ENCODE measurements around the gene CDC27.

CDC27 gene

DNA sequence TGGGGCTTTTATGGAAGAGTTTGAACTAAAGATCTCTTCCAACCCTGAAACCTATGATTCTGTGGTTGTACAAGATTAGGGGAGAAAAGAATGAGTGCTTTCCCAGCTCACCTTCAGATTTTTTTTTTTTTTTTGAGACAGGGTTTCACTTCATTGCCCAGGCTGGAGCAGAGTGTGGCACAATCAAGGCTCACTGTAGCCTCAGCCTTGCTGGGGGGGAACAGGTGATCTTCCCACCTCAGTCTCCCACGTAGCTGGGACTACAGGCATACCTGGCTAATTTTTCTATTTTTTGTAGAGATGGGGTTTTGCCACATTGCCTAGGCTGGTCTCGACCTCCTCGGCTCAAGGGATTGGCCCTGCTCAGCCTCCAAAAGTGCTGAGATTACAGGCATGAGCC lies 42.8 kb upstream of the CDC27 start:
- no peak overlapping the region for H3K4me3 ChIP-seq (ENCODE audit: control insufficient read depth, low read depth, low read length)
- no peak for DNase-seq (ENCODE audit: low read depth)
- TF ChIP-seq, protein P1, sequence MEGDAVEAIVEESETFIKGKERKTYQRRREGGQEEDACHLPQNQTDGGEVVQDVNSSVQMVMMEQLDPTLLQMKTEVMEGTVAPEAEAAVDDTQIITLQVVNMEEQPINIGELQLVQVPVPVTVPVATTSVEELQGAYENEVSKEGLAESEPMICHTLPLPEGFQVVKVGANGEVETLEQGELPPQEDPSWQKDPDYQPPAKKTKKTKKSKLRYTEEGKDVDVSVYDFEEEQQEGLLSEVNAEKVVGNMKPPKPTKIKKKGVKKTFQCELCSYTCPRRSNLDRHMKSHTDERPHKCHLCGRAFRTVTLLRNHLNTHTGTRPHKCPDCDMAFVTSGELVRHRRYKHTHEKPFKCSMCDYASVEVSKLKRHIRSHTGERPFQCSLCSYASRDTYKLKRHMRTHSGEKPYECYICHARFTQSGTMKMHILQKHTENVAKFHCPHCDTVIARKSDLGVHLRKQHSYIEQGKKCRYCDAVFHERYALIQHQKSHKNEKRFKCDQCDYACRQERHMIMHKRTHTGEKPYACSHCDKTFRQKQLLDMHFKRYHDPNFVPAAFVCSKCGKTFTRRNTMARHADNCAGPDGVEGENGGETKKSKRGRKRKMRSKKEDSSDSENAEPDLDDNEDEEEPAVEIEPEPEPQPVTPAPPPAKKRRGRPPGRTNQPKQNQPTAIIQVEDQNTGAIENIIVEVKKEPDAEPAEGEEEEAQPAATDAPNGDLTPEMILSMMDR (conservative IDR thresholded peaks at IDR 0.05; ENCODE audit: control insufficient read depth, insufficient read depth, low read depth, low read length), result no peak

DNA sequence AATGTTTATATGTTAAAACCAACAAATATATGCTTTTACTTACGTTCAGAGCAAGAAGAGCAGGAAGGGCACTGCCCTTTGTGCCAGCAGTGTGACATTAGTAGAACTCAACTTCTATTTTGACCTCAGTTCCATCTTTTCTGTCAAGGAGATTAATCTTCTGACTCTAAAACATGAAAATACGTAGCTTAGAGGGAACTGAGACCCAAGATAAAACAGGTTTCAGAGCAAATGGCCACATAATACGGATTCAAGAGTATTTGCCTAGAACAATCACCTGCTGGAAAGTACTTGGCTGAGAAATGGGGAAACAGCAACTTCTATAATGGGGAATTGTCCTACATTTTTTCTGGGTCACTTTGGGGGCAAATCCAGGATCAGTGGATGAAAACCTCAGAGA lies 42.2 kb upstream of the CDC27 start:
- TF ChIP-seq, protein P1 (conservative IDR thresholded peaks at IDR 0.05; ENCODE audit: control insufficient read depth, insufficient read depth, low read depth, low read length), result no peak
- no peak overlapping the region for H3K4me3 ChIP-seq (ENCODE audit: control insufficient read depth, low read depth, low read length)
- no peak for DNase-seq (ENCODE audit: low read depth)

DNA sequence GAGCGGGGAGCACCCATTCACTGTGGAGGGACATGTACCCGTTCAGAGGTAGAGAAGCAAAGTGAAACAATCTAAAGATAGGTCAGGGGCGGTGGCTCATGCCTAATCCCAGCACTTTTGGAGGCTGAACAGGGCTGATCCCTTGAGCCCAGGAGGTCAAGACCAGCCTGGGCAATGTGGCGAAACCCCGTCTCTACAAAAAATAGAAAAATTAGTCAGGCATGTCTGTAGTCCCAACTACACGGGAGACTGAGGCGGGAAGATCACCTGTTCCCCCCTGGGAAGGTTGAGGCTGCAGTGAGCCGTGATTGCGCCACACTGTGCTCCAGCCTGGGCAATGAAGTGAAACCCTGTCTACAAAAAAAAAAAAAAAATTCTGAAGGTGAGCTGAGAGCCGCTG lies 41.8 kb upstream of the CDC27 start:
- no peak overlapping the region for H3K4me3 ChIP-seq (ENCODE audit: control insufficient read depth, low read depth, low read length)
- TF ChIP-seq, protein P1 (conservative IDR thresholded peaks at IDR 0.05; ENCODE audit: control insufficient read depth, insufficient read depth, low read depth, low read length), result no peak
- DNase-seq (ENCODE audit: low read depth), result no peak

DNA sequence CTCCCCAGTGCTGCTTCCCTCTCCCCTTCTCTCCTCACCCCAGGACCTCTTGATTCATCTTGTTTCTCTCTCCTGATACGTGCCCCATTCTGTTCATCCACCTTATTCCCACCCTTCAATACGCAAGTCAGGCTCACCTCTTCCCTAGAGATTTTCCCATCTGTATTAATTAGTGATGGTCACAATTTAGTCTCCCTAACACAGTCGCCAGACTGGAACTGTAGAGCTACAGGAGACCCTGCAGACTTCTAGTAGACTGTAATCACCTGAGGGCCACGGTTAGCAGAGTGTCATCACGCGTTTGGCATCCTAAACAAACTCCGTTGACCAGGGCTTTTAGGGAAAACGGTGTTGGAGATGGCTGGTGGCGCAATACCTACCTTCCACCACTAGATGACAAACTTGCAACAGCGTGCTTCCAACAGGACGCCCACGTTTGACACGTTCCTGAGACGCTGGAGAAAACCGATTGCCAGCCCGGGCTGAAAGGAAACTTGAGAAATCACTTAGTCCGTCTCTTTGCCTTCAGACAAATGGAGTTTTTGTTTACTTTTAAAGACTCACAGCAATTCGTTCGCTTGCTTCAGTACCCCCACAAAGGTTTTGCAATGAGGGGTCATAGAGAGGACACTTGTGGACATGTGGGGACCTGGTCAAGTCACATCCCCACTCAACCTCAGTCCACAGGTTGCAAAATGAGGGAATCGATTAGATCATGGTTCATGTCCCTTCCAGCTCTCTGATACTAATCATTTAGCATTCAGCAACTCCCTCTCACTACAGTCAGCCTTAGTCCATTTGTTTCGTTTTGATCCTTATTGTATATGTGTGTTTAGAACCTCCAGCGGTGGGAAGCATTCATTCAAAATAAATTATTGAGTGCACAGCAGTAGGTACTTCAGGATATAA lies 40.7 kb upstream of the CDC27 start:
- H3K4me3 ChIP-seq (ENCODE audit: control insufficient read depth, low read depth, low read length), result peak overlapping the region; percentile 28
- peak; percentile 96 for DNase-seq (ENCODE audit: low read depth)
- TF ChIP-seq, protein P1 (conservative IDR thresholded peaks at IDR 0.05; ENCODE audit: control insufficient read depth, insufficient read depth, low read depth, low read length), result peak; percentile 100

DNA sequence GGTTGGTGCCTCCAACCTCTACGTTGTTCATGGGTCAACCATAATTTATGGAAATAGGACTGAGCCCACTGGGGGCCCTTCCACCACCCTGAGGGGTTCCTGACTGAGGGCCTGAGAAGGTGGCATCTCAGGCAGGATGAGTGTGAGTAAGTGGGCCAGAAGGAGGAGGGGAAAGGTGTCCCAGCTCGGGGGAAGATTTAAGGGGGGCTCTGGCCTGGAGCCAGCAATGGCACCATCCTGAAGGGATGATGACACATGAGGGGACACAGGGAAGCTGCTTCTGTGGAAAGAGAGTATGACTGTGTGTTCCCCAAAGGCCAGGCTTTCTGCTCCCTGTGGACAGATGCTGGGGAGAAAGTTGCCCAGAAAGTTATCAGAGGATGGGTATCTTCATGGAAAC lies 38.8 kb upstream of the CDC27 start:
- TF ChIP-seq, protein P1 (conservative IDR thresholded peaks at IDR 0.05; ENCODE audit: control insufficient read depth, insufficient read depth, low read depth, low read length), result no peak
- DNase-seq (ENCODE audit: low read depth), result no peak
- no peak overlapping the region for H3K4me3 ChIP-seq (ENCODE audit: control insufficient read depth, low read depth, low read length)

DNA sequence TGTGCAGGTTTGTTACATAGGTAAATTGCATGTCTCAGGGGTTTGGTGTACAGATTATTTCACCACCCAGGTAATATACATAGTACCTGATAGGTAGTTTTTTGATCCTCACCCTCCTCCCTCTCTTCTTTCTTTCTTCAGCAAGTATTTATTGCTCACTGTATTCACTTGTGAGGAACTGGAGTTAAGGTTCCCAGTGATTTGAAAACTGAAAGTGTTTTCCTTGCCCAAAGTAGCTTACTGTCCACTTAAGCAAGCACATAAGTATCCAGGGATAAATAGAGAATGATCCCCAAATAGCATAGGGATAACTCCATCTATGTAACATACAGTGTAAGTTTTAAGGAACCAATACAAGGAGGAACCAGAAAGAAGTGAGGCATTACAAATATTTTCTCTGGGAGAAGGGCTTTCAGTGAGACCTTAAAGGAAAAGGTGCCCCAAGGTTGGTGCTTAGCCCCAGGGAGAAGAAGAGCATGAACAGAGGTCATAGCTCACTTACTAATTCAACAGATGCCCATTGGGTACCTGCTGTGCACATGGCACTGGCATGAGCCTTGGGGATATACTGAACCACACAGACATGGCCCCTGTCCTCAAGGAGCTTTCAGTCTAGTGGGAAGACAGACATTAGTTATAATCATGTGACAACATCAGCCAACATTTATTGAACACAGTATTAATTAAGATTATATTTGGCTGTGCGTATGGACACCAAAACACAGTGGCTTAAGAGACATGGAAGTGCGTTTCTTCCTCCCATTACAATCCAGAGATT lies 37.0 kb upstream of the CDC27 start:
- peak; percentile 20 for DNase-seq (ENCODE audit: low read depth)
- TF ChIP-seq, protein P1 (conservative IDR thresholded peaks at IDR 0.05; ENCODE audit: control insufficient read depth, insufficient read depth, low read depth, low read length), result no peak
- no peak overlapping the region for H3K4me3 ChIP-seq (ENCODE audit: control insufficient read depth, low read depth, low read length)
